Measurements from ENCODE around the gene CMKLR1.

Gene CMKLR1

DNA sequence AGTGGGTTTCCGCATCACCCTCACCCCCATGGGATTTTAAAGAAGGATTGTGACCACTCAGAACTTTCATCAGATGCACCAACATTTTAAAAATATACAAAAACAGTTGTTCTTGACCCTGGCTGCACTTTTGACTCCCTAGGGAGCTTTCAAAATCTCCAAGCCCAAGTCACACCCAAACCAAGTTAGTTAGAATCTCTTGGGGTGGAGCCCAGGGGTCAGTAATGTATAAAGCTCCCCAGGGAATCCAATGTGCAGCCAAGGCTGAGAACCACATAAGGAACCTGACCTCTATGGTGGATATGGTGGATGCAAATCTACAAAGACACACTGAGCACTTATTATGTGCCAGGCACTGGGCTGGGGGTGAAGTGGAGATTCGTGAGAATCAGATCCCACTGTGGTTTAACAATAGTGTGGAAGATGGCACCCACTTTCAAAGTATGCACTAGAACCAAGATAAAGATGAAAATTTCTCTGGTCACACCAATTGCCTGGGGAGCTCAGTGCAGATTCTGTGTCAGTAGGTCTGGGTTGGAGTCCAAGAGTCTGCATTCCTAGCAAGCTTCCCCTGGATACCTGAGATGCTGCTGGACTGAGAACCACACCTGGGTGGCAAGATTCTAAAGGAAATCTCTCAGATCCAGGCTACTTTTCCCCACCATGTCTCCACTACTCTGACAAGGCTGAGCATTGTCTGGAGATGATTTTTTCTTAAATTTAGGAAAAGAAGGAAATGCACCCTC is 18.9 kb upstream of the CMKLR1 start:
- in situ Hi-C loops (cut with HindIII; ENCODE audit: low sequenced_read_pairs), result no loop called here
- TF ChIP-seq, protein P1, sequence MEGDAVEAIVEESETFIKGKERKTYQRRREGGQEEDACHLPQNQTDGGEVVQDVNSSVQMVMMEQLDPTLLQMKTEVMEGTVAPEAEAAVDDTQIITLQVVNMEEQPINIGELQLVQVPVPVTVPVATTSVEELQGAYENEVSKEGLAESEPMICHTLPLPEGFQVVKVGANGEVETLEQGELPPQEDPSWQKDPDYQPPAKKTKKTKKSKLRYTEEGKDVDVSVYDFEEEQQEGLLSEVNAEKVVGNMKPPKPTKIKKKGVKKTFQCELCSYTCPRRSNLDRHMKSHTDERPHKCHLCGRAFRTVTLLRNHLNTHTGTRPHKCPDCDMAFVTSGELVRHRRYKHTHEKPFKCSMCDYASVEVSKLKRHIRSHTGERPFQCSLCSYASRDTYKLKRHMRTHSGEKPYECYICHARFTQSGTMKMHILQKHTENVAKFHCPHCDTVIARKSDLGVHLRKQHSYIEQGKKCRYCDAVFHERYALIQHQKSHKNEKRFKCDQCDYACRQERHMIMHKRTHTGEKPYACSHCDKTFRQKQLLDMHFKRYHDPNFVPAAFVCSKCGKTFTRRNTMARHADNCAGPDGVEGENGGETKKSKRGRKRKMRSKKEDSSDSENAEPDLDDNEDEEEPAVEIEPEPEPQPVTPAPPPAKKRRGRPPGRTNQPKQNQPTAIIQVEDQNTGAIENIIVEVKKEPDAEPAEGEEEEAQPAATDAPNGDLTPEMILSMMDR (IDR thresholded peaks at IDR 0.05; ENCODE audit: low read depth, low read length), result no peak
- H3K4me3 ChIP-seq (ENCODE audit: low read depth, low read length), result no peak overlapping the region
- DNase-seq (ENCODE audit: low read depth, low spot score), result no peak

DNA sequence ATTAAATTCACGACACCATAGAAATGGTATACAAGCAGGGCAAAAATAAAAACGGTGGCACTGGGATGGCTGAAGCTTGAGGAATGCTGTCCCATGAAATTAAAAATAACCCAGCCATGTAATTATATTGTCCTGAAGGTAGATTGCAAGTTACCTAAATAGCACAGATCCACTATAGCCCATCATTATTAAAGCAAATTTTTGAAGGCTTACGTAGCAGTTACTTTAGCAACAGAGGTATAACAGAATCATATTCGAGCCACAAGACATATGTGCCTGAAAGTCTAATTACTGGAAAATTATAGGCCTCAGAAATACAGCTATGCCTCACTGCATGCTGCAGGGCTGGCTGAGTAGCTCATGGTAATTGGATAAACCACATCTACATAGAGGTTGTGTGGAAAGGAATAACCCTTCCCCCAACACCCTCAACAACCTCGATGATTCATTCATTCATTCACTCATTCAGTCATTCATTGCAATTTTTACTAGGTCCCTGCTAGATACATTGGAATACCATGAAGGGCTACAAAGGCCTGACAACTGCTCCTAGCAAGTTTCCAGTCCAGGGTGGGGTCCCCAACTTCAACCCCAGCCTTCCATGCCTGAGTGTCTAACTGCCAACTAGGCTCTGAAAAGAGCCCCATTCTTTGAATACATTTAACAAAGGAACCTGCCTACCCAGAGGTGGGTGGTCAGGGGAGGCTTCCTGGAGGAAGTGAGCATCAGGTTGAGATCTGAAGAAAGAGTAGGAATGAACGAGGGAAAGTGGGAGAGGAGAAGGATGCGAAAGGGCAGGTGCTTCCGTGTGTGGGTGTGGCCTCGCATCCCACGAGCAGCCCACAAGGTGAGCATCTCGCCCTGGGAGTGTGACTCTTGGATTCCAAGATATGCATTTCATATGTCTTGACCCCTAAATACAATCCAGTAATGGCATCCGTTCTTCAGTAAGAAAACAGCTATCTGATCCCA is 18.0 kb upstream of the CMKLR1 start:
- in situ Hi-C loops (cut with HindIII; ENCODE audit: low sequenced_read_pairs), result no loop called here
- TF ChIP-seq, protein P1 (IDR thresholded peaks at IDR 0.05; ENCODE audit: low read depth, low read length), result no peak
- no peak overlapping the region for H3K4me3 ChIP-seq (ENCODE audit: low read depth, low read length)
- DNase-seq (ENCODE audit: low read depth, low spot score), result no peak

DNA sequence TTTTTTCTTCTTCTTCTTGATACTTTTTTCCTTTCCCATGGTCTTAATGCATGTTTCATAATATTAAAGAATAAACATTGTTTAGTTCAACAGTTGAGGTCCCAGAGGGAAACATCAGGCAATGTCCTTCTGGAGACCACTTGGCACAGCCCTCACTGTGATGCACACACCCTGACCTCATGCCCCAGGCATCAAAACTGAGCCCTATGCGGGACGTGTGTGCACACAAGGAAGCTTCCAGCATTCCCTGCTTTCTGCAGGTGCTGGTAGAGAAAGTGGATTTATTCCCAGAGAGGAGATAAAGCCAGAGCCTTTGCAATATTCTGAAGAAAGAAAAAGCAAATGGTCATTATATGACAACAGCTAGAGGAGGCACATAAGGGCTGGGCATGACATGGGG is 16.0 kb upstream of the CMKLR1 start:
- in situ Hi-C loops (cut with HindIII; ENCODE audit: low sequenced_read_pairs), result no loop called here
- H3K4me3 ChIP-seq (ENCODE audit: low read depth, low read length), result no peak overlapping the region
- DNase-seq (ENCODE audit: low read depth, low spot score), result no peak
- TF ChIP-seq, protein P1 (IDR thresholded peaks at IDR 0.05; ENCODE audit: low read depth, low read length), result no peak

DNA sequence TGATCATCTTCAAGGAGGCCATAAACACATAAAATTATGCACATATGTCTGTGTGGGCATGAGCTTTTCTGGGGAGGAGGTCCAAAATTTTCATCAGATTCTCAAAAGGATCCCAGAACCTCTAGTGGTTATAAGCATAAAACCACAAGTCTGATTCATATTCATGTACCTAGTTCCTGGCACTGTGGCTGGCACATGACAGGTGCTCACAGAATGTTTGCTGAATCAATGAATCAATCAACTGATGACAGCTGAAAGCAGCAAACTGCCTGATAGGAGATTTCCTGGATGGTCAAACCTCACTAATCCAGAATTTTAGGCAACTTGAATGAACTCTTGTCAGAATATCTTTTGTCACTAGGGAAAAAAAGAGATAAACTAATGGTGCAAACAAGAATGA is 13.5 kb upstream of the CMKLR1 start:
- in situ Hi-C loops (cut with HindIII; ENCODE audit: low sequenced_read_pairs), result no loop called here
- DNase-seq (ENCODE audit: low read depth, low spot score), result no peak
- TF ChIP-seq, protein P1 (IDR thresholded peaks at IDR 0.05; ENCODE audit: low read depth, low read length), result no peak
- no peak overlapping the region for H3K4me3 ChIP-seq (ENCODE audit: low read depth, low read length)

DNA sequence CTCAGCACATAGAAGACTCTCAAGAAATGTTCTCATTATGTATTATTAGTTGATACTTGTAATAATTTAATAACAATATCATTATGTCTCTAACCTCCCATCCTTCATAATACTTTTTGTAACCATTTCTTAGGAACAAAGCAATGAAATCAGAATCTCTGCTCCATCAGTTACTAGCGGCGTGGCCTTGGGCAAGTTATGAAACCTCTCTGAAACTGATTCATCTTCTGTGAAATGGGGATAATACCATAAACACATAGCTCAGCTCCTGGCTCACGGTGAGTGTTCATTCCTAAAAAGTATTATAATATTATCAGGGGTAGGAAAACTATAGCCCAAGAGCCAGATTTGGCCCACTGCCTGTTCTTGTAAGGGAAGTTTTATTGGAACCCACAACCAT is 11.4 kb upstream of the CMKLR1 start:
- in situ Hi-C loops (cut with HindIII; ENCODE audit: low sequenced_read_pairs), result no loop called here
- H3K4me3 ChIP-seq (ENCODE audit: low read depth, low read length), result no peak overlapping the region
- no peak for DNase-seq (ENCODE audit: low read depth, low spot score)
- TF ChIP-seq, protein P1 (IDR thresholded peaks at IDR 0.05; ENCODE audit: low read depth, low read length), result no peak

DNA sequence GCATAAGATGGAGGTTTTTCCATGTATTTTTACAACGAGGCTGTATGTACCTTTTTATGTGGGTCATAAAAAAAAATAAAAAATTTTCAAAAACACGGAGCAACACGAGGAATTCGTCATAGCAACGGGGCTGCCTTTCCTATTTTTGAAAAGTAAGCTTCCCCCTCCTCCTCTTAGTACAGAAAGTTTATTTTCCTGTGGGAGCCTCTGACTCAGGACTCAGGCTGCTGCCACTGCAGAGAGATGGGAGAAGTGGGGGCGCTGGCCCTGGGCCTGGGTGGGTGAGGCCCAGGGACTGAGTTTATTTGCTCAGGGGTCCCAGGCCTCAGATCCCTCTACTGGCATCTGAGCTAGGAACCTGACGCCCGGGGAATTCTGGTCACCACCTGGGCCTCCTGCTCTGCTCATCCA is 10.2 kb upstream of the CMKLR1 start:
- in situ Hi-C loops (cut with HindIII; ENCODE audit: low sequenced_read_pairs), result no loop called here
- DNase-seq (ENCODE audit: low read depth, low spot score), result peak; percentile 56
- TF ChIP-seq, protein P1 (IDR thresholded peaks at IDR 0.05; ENCODE audit: low read depth, low read length), result no peak
- H3K4me3 ChIP-seq (ENCODE audit: low read depth, low read length), result no peak overlapping the region

All from astrocyte of the spinal cord (primary cell).